GM23338 (cell line): ENCODE data around the gene DCDC1. TPM values are rescaled to one million over a fixed set of nuclear protein-coding genes. Genes with fewer than 3 reads are reported as not detected.

Source experiments
- ATAC-seq: fragments of 200-7000 bp; cut with Tn5 transposase; 3 replicates; pipeline ENCODE4 v1.9.1; 2020
- DNase-seq: peaks from one replicate; pipeline ENCODE4 v3.0.0-alpha.2; 2015; ENCODE audit warnings: low spot score
- H2AFZ ChIP-seq: fragments of 200-600 bp; sonication (generic); 2 replicates; pipeline ENCODE4 v1.8.0; 2016; ENCODE audit warnings: antibody characterized with exemption, mild to moderate bottlenecking, moderate library complexity
- H3F3A ChIP-seq: fragments of 200-600 bp; sonication (generic); replicated peaks from 2 replicates; pipeline ENCODE4 v1.8.0; 2017; ENCODE audit warnings: antibody characterized with exemption, mixed run types, low read depth
- H3K27ac ChIP-seq: fragments of 200-600 bp; sonication (generic); 2 replicates; pipeline ENCODE4 v1.6.1; 2016; ENCODE audit warnings: low read depth
- H3K27me3 ChIP-seq: fragments of 200-600 bp; sonication (generic); 2 replicates; pipeline ENCODE4 v1.8.0; 2016; ENCODE audit warnings: mild to moderate bottlenecking, mixed run types, moderate library complexity; ENCODE audit not compliant: insufficient read depth
- H3K36me3 ChIP-seq: fragments of 200-600 bp; sonication (generic); 2 replicates; pipeline ENCODE4 v1.8.0; 2016; ENCODE audit warnings: mild to moderate bottlenecking; ENCODE audit not compliant: insufficient read depth
- H3K4me1 ChIP-seq: fragments of 200-600 bp; sonication (generic); 2 replicates; pipeline ENCODE4 v1.8.0; 2016; ENCODE audit warnings: mild to moderate bottlenecking, moderate library complexity; ENCODE audit not compliant: insufficient read depth
- H3K4me2 ChIP-seq: fragments of 200-600 bp; sonication (generic); 2 replicates; pipeline ENCODE4 v1.7.1; 2017; ENCODE audit warnings: mixed run types
- H3K4me3 ChIP-seq: fragments of 200-600 bp; sonication (generic); 2 replicates; pipeline ENCODE4 v1.6.1; 2016; ENCODE audit warnings: mixed run types
- H3K79me2 ChIP-seq: fragments of 200-600 bp; sonication (generic); replicated peaks from 2 replicates; pipeline ENCODE4 v1.8.0; 2017; ENCODE audit warnings: mild to moderate bottlenecking; ENCODE audit not compliant: insufficient read depth
- H3K9me2 ChIP-seq: fragments of 200-600 bp; sonication (generic); 2 replicates; pipeline ENCODE4 v1.8.0; 2017; ENCODE audit not compliant: insufficient read depth
- H4K20me1 ChIP-seq: fragments of 200-600 bp; sonication (generic); replicated peaks from 2 replicates; pipeline ENCODE4 v1.8.0; 2017; ENCODE audit warnings: mild to moderate bottlenecking; ENCODE audit not compliant: insufficient read depth
- H3K27ac Mint-ChIP-seq: 2 replicates; pipeline ENCODE4 v1.8.0; 2020; ENCODE audit warnings: inconsistent platforms, mild to moderate bottlenecking, moderate library complexity, mixed read lengths
- H3K27me3 Mint-ChIP-seq: 3 replicates; pipeline ENCODE4 v1.8.0; 2022; ENCODE audit warnings: low read depth, mild to moderate bottlenecking, moderate library complexity, mixed read lengths, inconsistent platforms; ENCODE audit not compliant: insufficient read depth, poor library complexity
- H3K36me3 Mint-ChIP-seq: 3 replicates; pipeline ENCODE4 v1.8.0; 2021; ENCODE audit warnings: low read depth, mild to moderate bottlenecking, inconsistent platforms, moderate library complexity, mixed read lengths
- H3K4me1 Mint-ChIP-seq: 3 replicates; pipeline ENCODE4 v1.8.0; 2020; ENCODE audit warnings: mild to moderate bottlenecking, inconsistent platforms, mixed read lengths
- H3K4me3 Mint-ChIP-seq: 3 replicates; pipeline ENCODE4 v1.8.0; 2021; ENCODE audit warnings: moderate library complexity, mild to moderate bottlenecking, inconsistent platforms, mixed read lengths
- H3K9me3 Mint-ChIP-seq: 3 replicates; pipeline ENCODE4 v1.8.0; 2020; ENCODE audit warnings: moderate library complexity, mild to moderate bottlenecking, inconsistent platforms, mixed read lengths
- CREB1 ChIP-seq: fragments of 250-450 bp; sonication (Bioruptor Pico); IDR thresholded peaks from 2 replicates; pipeline ENCODE4 v1.5.0; 2020; ENCODE audit warnings: low read depth, mild to moderate bottlenecking, moderate library complexity
- CTCF ChIP-seq, 2 experiments: fragments of 200-600 bp in 1 of 2; sonication (generic) in 1 of 2; conservative IDR thresholded peaks; 2 replicates each; pipeline versions ENCODE4 v1.5.1 to v1.6.1; 2016 to 2017; ENCODE audit warnings: antibody characterized with exemption in 2 of 2, low read depth in 2 of 2, mild to moderate bottlenecking in 2 of 2, moderate library complexity in 1 of 2
- ETS1 ChIP-seq: IDR thresholded peaks from 2 replicates; pipeline ENCODE4 v1.6.1; 2016; ENCODE audit warnings: antibody characterized with exemption
- EZH2 ChIP-seq: fragments of 200-600 bp; sonication (generic); IDR thresholded peaks from one replicate; pipeline ENCODE4 v1.8.0; 2017; ENCODE audit warnings: antibody characterized with exemption, mild to moderate bottlenecking, low read depth; ENCODE audit not compliant: unreplicated experiment
- EZH2phosphoT487 ChIP-seq: fragments of 200-600 bp; sonication (generic); IDR thresholded peaks from one replicate; pipeline ENCODE4 v1.8.1; 2018; ENCODE audit warnings: antibody characterized with exemption; ENCODE audit not compliant: unreplicated experiment
- JUNB ChIP-seq: IDR thresholded peaks from one replicate; pipeline ENCODE4 v1.6.1; 2016; ENCODE audit warnings: antibody characterized with exemption; ENCODE audit not compliant: unreplicated experiment
- NANOG ChIP-seq: IDR thresholded peaks from 2 replicates; pipeline ENCODE4 v1.6.1; 2016; ENCODE audit warnings: antibody characterized with exemption, borderline replicate concordance
- POLR2AphosphoS5 ChIP-seq: IDR thresholded peaks from 2 replicates; pipeline ENCODE4 v1.6.1; 2016; ENCODE audit warnings: antibody characterized with exemption, low read depth
- REST ChIP-seq: IDR thresholded peaks from one replicate; pipeline ENCODE4 v1.6.1; 2018; ENCODE audit warnings: antibody characterized with exemption; ENCODE audit not compliant: unreplicated experiment
- STAT1 ChIP-seq: IDR thresholded peaks from one replicate; pipeline ENCODE4 v1.6.1; 2016; ENCODE audit warnings: antibody characterized with exemption; ENCODE audit not compliant: unreplicated experiment
- ZNF114 ChIP-seq: fragments of 250-450 bp; sonication (Bioruptor Pico); IDR thresholded peaks from 2 replicates; pipeline ENCODE4 v1.5.0; 2020; ENCODE audit warnings: mild to moderate bottlenecking, moderate library complexity
- ZNF331 ChIP-seq: fragments of 250-450 bp; sonication (Bioruptor Pico); IDR thresholded peaks from 2 replicates; pipeline ENCODE4 v1.5.0; 2020; ENCODE audit warnings: low read depth, mild to moderate bottlenecking, moderate library complexity
- ZNF462 ChIP-seq: fragments of 250-450 bp; sonication (Bioruptor Pico); IDR thresholded peaks from 2 replicates; pipeline ENCODE4 v1.5.0; 2020; ENCODE audit warnings: mild to moderate bottlenecking, moderate library complexity
- polyA plus RNA-seq: library from polyadenylated mRNA; unstranded; fragments of >200 nt; fragmentation: Nextera tagmentation; extraction: Ambion mirVana; gene quantifications from 2 replicates; pipeline ENCODE4 v1.2.1, GENCODE V29; 2016
- total RNA-seq: library from RNA; depleted of rRNA; stranded (reverse); fragments of >200 nt; shearing (Covaris generic); gene quantifications from 2 replicates; pipeline ENCODE4 v1.2.3, GENCODE V29; 2014

The DCDC1 gene
- total and polyA plus RNA-seq, 2 experiments from 2014 or later = 0.56 to 0.58 TPM

GRCh38 chr11:31050061-31050765, 319.3 kb downstream of the DCDC1 start:
- Histone ChIP-seq H3K79me2 (no peaks in the 10 kb centered on the region), H3K4me1 (0 out of 2 replicates have a peak, but pooled peaks cover 6% of the 10 kb centered on the region), H3K36me3 (no peaks in the 10 kb centered on the region), H3K4me2 (peak overlapping the region; percentile 29; the same call in 1 of the 2 replicates), H3K27ac (no peak overlapping the region; the same call in 1 of the 2 replicates), H3K9me2 (peaks cover 11% of the 10 kb centered on the region), H2AFZ (peak overlapping the region; percentile 79; the same call in 1 of the 2 replicates), H3F3A (no peaks in the 10 kb centered on the region), H4K20me1 (no peaks in the 10 kb centered on the region), H3K27me3 (no peaks in the 10 kb centered on the region), H3K4me3 (no peak overlapping the region)
- H3K4me1 Mint-ChIP-seq = peaks cover 16% of the 10 kb centered on the region
- TF ChIP-seq ZNF114 = no peak
- TF ChIP-seq ZNF331 (CRISPR knock-in tag) = no peak
- TF ChIP-seq JUNB = no peak
- TF ChIP-seq CREB1 (CRISPR knock-in tag) = no peak
- no peak for TF ChIP-seq ZNF462 (CRISPR knock-in tag)
- no peak for TF ChIP-seq POLR2AphosphoS5
- TF ChIP-seq REST = no peak
- no peak for TF ChIP-seq STAT1
- no peak for TF ChIP-seq EZH2
- TF ChIP-seq EZH2phosphoT487 = no peak
- TF ChIP-seq ETS1 = no peak
- TF ChIP-seq NANOG = no peak
- no peak for TF ChIP-seq CTCF (conservative IDR thresholded peaks at IDR 0.05; ENCODE audit: low read depth in 2 of 2)
- H3K9me3 Mint-ChIP-seq = peaks cover 18% of the 10 kb centered on the region; the same call in 2 of the 3 replicates
- ATAC-seq = no peak
- H3K36me3 Mint-ChIP-seq = peaks cover 6% of the 10 kb centered on the region; the same call in 2 of the 3 replicates
- H3K27ac Mint-ChIP-seq = no peak overlapping the region
- no peak overlapping the region for H3K4me3 Mint-ChIP-seq
- H3K27me3 Mint-ChIP-seq = no peaks in the 10 kb centered on the region
- DNase-seq = no peak
